ENCODE measurements around the gene CDADC1.

The CDADC1 gene

DNA sequence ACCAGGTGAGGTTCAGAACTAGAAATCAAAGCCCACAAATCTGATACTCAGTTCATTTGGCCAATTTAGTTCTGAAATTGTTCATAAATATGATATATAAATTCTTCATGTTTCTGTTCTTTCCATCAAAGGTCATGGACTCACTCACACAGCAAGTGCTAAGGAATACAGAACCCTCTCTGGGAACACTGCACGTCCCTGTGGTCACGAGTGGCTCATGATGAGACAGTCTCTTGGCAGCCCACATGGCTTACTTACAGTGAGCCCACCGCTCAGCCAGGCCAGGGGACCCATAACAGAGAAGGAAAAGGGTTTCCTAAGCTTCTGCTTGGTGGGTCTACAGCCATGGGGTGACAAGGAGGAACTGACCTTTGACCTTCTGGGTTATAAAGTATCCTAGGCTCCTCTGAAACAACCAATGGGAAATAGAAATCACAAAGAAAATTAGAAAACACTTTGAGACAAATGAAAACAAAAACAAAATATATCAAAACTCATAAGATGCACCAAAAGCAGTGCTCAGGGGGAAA is 67.4 kb downstream of the CDADC1 start:
- POLR2A ChIA-PET = no interaction called here
- no peak for DNase-seq (ENCODE audit: extremely low spot score)
- no peak for TF ChIP-seq CTCF (IDR thresholded peaks at IDR 0.05; ENCODE audit: control extremely low read depth, extremely low read depth, low read depth, missing control alignments)
- CTCF ChIA-PET = interaction anchor here (1.1 to 1.4 kb wide), 2 partner anchors 10 to 21 kb away, joined by 3 to 4 read pairs; no protein-coding TSS in a partner anchor

DNA sequence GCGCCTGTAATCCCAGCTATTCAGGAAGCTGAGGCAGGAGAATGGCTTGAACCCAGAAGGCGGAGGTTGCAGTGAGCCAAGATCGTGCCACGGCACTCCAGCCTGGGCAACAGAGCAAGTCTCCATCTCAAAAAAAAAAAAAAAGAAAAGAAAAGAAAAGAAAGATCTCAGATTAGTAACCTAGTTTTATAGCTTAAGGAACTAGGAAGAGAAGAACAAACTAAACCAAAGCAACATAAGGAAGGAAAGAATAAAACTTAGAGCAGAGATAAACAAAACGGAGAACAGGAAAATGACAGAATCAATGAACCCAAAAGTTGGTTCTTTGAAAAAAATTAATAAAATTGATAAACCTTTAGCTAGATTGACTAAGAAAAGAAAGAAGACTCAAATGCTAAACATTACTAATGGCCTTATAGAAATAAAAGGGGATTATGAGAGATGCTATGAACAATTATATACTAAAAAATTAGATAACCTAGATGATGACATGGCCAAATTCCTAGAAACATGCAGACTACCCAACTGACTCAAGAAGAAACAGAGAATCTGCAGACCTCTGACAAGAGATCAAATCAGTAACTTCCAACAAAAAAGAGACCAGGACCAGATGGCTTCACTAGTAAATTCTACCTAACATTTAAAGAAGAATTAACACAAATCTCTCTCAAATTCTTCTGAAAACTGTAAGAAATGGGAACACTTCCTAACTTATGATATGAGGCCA is 68.2 kb downstream of the CDADC1 start:
- TF ChIP-seq CTCF (IDR thresholded peaks at IDR 0.05; ENCODE audit: control extremely low read depth, extremely low read depth, low read depth, missing control alignments) = no peak
- no peak for DNase-seq (ENCODE audit: extremely low spot score)
- POLR2A ChIA-PET = interaction anchor here (0.6 kb wide), 1 partner anchor 143 kb away, joined by 4 read pairs; no protein-coding TSS in a partner anchor
- CTCF ChIA-PET = interaction anchor here (1.4 kb wide), 1 partner anchor 22 kb away, joined by 3 read pairs; no protein-coding TSS in a partner anchor

DNA sequence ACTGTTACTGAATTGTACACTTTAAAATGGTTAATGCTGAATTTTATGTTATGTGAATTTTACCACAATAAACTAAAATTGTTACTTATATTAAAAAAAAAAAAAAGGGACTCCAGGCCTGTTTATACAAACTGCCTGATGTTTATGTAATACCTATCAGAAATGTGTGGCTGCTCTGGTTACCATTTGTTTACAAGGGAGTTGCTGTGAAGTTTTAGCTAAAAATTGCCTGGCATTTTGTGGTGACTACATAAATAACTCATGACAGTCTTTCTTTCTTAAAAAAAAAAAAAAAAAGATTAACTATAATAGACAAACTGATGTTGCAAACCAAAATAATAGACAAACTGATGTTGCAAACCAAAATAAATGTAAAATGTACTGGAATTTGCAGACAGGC is 71.8 kb downstream of the CDADC1 start:
- POLR2A ChIA-PET = no interaction called here
- DNase-seq (ENCODE audit: extremely low spot score) = no peak

DNA sequence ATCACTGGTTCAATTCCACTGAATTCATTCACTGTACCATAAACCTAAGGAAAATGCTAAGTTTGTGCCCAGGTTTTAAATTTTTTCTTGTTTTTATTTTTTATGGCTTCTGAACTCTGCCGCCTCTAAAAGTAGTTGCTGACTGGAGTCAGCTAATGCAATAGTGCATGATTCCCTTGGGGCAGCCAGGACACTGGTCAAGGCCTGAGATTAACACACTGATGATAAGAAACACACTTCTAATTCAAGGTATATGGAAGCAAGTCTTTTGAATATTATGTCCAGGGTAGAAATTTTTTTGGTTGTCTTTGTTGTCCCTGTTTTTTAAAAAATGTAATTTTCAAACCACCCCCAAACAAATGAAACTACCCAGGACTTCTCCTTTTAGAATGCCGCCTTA is 72.2 kb downstream of the CDADC1 start:
- DNase-seq (ENCODE audit: extremely low spot score) = no peak
- CTCF ChIA-PET = no interaction called here
- POLR2A ChIA-PET = no interaction called here
- TF ChIP-seq CTCF (IDR thresholded peaks at IDR 0.05; ENCODE audit: control extremely low read depth, extremely low read depth, low read depth, missing control alignments) = no peak

More for the DNA sequence above, 71.8 kb downstream of the CDADC1 start:
- no peak for TF ChIP-seq CTCF (IDR thresholded peaks at IDR 0.05; ENCODE audit: control extremely low read depth, extremely low read depth, low read depth, missing control alignments)
- CTCF ChIA-PET = no interaction called here

DNA sequence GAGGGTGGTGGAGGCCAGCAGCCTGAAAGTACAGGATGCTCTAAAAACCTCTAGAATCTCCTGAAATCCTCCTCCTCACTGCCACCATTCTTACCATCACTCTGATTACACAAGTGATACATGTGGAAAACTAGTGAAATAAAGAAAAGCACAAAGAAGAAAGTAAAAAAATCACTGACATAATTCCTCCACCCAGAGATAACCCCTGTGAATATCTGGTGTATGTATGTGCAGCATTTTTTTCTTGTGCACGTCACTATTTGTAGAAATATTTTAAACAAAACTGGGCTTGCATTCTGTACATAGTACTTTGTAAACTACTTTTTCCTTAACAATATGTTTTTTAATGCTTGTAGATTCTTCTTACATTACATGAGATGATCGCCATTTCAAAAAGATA is 73.2 kb downstream of the CDADC1 start:
- CTCF ChIA-PET = interaction anchor here (1.3 to 1.9 kb wide), 2 partner anchors 9 to 20 kb away, joined by 3 to 8 read pairs; no protein-coding TSS in a partner anchor
- DNase-seq (ENCODE audit: extremely low spot score) = no peak
- POLR2A ChIA-PET = no interaction called here
- TF ChIP-seq CTCF (IDR thresholded peaks at IDR 0.05; ENCODE audit: control extremely low read depth, extremely low read depth, low read depth, missing control alignments) = no peak

GRCh38 chr13:49322702-49323101 is 75.0 kb downstream of the CDADC1 start:
- no peak for DNase-seq (ENCODE audit: extremely low spot score)
- CTCF ChIA-PET = interaction anchor here (1.0 to 1.9 kb wide), 6 partner anchors 9 to 284 kb away, joined by 3 to 8 read pairs (median 4); no protein-coding TSS in a partner anchor
- POLR2A ChIA-PET = no interaction called here
- no peak for TF ChIP-seq CTCF (IDR thresholded peaks at IDR 0.05; ENCODE audit: control extremely low read depth, extremely low read depth, low read depth, missing control alignments)

All from GM10248 (cell line).